AML-193 (cell line): ENCODE results near the gene KIF26B.
"Not testable (repeated sequence)": the region's sequence is repeated elsewhere in the genome, so short reads cannot be mapped to it uniquely, and the experiment has no call there.

ENCODE experiments used
- DNase-seq, 2 experiments: peaks; one replicate each; lab custom pipeline; 2025; lab: John Stamatoyannopoulos, UW

Gene KIF26B

DNA sequence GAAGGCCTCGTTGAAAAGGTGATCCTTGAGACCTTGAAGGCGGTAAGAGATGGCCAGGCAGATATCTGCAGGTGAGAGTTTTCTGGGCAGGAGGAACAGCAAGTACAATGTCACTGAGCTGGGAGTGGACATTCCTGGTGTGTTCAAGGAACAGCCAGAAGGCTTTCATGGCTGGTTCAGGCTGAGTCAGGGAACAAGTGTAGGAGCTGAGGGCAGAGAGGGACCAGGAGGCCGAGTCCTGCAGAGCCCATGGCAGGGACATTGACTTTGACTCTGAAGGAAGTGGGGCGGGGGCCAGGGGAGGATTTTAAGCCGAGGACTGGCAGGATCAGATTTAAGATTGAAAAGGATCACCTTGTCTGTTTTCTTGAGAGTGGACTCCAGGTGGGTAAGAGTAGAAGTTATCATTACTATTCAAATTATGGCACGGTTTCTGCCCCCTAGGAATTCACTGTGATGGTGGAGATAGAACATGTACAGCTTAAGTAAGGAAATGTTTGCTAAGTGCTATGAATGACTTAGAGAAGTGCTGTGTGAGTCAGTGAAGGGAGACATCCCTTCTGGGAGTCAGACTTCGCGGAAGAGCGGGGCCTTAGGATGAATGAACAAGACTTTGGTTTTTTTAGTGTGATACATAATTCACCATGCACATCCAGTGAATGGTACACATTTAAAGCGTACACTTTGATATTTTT lies 202.3 kb downstream of the KIF26B start:
- no peak for DNase-seq

DNA sequence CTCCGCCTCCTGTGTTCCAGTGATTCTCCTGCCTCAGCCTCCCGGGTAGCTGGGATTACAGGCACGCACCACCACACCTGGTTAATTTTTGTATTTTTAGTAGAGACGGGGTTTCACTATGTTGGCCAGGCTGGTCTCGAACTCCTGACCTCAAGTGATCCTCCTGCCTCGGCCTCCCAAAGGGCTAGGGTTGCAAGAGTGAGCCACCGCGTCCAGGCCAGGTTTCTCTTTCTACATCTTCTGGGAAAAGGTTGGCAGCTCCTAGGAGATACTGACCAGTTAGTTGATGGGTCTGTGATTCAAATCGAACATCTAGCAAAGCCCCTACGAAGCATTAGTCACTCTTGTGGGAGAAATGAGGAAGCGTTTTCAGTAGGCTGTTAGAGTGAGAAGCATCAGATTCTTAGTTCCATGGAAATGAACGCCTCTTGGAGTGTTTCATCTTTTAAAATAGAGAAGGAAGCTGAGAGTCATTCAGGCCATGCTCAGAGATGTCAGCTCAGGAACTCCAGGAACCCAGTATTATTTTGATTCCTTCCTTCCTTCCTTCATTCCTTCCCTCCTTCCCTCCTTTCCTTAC lies 204.4 kb downstream of the KIF26B start:
- DNase-seq: not testable (repeated sequence)

DNA sequence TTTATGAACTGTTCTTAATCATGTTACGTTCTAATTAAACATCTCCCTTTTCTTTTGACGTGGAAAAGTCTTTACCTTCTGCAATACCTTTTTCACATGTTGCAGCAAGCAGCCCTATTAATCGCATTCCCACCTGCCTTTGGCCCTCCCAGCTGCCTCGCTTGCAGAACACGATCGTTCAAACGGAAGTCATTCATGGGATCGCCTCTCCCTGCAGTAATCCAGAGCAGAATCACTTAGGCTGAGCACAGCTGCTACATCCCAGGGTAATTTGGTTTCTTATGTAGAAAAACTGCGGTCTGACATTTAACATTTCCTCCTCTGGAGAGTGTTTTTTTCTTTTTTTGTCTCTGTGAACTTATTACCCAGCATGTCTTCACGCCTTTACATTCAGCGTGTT lies 206.3 kb downstream of the KIF26B start:
- no peak for DNase-seq

DNA sequence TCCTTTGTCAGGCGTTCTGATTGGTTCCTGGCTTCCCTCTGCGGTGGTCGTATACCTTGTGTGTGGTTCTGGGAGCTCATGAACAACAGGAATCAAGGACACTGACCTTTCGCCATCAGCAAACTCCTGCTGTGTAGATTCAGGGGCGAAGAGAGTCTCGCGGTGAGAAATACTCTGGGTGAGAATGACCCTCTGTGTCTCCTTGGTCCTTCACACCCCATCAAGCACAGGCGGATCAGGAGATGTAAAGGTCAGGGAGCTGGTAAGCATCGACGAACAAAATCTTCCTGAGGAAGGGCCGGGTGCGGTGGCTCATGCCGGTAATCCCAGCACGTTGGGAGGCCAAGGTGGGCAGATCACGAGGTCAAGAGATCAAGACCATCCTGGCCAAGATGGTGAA lies 207.2 kb downstream of the KIF26B start:
- DNase-seq: no peak

DNA sequence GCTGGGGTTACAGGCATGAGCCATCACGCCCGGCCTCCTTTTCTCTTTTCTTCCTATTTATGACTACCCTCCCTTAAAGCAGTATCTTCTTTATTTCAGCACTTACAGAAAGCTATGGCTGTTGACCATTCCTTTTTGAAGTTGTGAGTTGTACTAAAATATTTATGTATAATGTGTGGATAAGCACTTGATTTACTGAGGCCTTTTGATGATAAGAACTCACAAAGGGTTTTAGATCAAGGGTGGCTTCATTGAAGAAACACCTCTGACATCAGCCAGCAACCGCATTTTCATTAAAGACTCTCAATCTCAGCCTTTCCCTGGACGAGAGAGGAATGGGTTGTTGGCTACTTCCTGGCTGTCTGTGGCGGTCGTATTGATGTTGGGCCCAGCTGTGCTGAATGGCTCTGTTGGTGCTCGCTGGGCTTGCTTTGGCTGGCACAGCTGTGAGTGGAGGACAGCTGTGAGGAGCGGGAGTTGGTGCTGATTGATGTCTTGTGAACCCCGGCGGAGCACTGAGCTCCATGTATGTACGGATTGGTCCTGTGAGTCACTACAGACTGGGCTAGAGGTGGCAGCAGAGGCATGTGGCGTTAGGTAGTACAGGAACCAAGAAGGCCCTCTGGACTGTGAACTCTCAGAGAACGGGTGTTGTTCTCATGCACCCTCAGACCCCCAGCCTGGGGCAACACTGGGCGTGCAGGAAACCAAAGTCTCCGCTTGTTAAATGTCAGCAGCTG lies 208.8 kb downstream of the KIF26B start:
- no peak for DNase-seq

DNA sequence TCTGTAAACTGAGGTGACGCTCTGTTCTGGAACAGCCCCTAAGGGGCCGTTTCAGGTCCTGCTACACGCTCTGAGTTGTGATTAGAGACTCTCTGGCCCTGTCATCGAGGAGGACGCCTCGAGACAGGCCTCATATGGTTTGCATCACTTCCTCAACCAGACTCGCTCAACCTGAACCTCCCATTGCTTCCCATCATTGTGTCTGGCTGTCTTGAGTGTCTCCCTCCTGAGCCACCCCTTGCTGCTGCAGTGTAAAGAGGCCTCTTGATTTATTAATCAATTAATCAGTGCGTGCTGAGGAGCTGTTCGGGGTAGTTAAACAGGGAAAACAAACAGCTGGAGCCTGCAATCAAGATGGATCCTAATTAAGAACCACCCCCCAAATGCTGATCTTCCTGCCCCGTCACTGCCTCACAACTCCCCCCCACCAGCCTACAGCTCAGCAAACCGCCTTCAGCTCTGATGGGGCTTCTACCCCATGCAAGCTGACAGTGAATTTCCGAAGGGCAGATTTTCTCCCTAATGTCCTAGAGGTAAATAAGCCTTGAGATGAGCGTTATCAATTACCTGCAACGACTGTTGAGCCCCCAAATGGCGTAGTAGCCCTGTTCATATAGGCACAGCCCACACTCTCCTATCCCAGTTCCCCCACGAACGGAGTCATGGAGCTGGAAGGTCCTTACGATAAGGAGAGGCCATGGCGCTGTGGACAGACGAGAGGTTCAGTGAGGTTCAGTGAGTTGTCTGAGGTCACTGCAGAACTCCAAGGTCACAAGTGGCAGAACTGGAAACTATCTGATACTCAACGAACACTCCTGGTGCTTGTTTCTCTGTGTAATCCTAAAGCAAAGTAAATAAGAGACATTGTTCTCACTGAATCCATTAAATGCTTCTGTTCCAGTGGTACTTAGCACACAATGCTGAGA lies 210.6 kb downstream of the KIF26B start:
- DNase-seq: no peak

DNA sequence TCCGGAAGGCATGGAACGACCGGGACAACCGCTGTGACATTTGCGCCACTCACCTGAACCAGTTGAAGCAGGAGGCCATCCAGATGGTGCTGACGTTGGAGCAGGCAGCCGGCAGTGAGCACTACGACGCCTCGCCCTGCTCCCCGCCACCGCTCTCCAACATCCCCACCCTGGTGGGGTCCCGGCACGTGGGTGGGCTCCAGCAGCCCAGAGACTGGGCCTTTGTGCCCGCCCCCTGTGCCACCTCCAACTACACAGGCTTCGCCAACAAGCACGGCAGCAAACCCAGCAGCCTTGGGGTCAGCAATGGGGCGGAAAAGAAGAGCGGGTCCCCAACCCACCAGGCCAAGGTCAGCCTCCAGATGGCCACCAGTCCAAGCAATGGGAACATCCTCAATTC lies 212.1 kb downstream of the KIF26B start:
- no peak for DNase-seq

DNA sequence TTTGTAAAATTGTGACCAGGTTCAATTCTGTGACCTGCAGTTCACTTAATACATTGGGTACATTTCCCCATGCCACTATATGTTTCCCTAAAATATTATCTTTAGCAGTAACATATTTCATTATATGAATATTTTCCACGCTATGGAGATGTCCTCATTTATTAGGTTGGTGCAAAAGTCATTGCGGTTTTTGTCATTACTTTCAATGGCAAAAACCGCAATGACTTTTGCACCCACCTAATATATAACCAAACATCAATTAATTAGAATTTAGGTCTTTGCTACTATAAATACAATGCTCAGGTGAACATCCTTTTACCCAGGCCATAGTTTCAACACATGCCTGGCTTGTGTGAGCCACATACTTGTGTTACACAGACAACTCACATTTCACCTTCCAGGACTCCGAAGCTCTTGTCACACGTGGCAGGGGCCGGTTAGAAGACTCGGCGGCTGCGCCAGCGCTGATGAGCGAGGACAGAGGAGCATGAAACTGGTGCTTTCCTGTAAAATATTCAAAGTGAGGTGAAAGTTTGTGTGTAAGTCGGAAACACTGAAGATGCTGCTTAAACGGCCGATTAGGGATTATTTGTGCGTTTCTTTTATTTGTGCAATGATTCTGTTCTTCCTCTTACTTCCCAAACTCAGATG lies 215.5 kb downstream of the KIF26B start:
- no peak for DNase-seq

DNA sequence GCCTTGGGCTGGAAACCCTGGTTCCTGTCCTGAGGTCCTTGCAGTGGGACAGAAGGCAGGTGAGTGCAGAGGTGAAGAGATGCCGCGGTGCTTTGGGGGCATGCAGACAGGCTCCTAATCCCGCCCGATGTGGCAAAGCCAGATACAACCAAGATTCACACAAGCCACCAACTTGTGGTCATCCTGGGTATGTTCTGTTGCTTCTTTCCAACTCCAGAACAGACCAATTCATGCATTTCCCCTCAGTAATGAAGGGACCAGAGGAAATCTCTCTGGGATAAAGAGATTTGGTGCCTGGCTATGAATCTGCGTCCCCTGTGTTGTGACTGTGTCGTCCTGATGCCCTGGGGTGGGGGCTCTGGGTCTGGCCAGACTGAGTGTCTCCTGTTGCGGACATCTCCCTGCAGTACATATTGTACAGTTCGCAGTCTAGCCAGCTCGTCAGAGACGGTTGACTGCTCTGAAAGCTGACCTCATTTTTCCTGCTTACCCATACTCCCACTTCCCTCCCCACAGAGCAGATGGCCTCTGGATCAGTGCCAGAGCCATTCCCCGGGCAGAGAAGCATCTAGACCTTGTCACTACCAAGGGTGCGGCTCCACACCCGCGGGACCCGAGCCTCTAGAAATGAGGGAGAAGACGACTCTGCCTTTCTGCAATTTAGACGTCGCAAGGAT lies 216.3 kb downstream of the KIF26B start:
- DNase-seq: no peak

DNA sequence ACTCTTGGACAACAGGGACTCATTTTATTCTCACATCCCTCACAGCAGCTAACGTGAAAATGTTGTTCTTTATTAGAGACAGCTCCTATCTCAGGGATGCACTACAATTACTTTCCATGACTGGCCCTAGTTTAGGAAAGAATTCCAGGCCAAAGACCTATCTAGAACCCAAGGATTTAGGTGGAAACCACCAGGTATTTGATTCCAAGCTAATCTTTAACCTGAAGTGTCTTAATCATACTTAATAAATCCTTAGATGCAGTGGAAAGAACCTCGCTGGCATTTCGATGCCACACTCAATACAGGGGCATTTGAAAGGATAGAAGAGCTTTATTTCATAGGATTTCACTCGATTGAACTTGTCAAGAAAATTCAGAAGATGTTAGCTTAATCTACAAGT lies 218.3 kb downstream of the KIF26B start:
- DNase-seq: no peak

DNA sequence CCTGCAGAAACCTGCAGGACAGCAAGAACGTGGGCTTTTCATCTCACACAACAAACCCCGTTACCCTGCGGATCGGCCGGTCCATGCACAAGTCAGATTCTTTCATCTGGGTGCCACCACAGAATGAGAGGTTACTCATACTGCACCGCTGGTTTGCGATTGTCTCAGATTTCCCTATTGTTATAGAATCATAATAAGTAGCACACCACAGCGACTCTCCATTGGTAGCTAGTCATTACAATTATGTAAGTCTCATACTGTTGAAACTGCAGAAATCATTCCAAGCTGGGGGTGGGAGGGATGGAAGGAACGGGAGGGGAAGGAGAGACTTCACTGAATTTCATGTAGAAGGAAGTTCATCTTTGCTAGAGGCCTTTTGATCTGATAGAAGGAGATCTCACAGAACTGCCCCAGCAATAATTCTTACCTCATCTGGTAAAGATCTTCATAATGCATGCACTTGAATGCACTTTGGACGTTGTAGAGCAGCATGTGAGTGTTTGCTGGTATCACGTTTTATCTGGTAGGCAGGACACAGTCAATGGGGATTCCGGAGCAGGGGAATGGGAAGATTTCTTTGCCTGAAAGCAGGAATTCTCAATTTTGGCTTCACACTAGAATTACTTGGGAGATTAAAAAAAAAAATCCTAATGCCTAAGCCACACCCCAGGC lies 221.1 kb downstream of the KIF26B start:
- DNase-seq: no peak

DNA sequence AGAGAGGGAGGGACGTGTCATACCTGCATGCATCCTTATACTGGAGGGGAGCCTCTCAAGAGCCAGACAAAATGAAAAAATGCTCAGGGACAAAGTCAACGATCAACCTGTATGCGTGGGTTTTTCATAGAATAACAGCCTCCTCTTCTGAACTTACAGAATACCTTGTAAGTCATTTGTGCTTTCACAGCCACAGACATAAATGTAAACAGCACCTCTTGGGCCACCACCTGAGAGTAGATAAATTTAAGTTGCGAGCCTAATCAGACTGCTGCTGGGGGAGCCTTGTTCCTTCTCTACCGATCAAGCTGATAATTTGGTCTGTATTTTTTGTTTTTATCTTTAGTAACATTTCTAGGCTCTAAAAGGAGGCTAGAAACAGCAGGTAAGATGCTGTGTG lies 223.1 kb downstream of the KIF26B start:
- DNase-seq: no peak

DNA sequence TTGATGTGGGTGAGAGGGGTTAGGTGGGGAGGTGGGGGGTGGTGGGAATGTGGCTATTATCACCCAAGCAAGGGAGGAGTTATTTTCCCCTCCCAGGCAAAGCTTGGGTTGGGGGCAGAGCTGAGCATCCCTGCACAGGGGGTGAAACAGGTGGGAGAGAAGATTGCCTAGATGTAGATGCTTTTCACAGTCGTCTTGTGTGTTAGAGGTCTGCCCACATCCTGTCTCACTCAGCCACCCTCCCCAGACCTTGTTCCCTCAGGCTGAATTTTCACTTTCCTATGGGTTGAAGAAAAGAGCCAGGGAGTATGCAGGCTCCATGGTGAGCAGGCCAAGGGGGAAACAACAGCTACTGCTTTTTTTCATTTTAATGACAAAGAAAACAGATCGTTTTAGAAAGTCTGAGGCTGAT lies 223.5 kb downstream of the KIF26B start:
- no peak for DNase-seq

DNA sequence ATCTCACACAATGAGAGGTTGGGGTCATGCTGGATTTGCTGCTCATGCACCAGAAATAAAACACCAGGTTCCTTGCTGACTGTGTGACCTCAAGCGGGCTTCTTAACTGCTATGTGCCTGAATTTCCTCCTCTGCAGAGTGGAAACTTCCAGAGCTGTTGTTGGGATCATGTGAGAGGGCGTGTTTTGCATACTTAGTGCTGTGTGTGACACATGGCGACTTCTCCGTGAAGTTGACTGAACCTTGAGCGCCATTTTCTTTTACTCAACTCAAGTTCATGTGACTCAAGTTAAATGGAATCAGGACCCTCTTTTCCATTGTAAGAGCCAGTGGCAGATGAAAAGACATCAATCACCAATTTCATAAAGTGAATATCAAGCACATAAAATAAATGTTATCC lies 224.0 kb downstream of the KIF26B start:
- no peak for DNase-seq

DNA sequence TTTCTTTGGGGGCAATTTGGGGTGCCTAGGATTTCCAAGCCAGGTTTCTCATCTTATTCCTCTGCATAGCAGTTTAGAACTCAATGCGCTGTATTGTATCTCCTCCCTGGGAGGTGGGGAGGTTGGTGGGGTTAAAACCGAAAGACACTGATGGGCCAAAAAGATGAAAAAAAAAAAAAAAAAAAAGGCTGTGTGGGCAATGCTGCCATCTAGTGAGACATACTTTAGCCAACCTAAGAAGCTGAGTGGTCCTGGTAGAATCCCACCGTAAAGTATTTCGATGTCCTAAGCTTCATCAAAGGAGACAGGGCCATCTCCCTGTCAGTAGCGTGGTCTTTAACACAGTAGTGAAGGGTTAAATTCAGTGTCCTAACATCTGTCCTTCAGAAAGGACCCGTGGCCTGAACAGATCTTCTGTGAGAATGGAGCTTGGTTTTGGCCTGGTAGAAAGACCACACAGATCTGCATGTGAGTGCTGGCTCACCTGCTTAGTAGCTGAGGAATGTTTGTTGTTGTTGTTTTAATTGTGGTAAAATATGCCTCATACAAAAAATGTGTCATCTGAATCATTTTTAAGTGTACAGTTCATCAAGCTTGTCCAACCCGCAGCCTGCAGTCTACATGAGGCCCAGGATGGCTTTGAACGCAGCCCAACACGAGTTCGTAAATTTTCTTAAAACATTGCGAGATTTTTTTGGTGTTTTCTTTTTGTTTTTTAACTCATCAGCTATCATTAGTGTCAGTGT lies 226.2 kb downstream of the KIF26B start:
- no peak for DNase-seq

DNA sequence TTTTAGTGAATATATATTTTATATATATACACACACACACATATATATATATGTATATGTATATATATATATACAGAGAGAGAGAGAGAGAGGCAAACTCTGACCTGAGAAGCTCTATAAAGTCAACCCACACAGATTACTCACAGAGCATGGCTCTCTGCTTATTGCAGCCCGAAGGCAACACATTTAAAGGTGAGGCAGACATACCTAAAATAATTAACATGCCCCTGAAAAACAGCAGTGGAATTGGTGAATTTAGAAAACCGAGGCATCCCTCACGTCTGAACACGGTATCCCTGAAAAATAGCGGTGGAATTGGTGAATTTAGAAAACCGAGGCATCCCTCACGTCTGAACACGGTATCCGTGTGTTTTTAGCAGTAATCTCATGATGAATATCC lies 228.2 kb downstream of the KIF26B start:
- no peak for DNase-seq

DNA sequence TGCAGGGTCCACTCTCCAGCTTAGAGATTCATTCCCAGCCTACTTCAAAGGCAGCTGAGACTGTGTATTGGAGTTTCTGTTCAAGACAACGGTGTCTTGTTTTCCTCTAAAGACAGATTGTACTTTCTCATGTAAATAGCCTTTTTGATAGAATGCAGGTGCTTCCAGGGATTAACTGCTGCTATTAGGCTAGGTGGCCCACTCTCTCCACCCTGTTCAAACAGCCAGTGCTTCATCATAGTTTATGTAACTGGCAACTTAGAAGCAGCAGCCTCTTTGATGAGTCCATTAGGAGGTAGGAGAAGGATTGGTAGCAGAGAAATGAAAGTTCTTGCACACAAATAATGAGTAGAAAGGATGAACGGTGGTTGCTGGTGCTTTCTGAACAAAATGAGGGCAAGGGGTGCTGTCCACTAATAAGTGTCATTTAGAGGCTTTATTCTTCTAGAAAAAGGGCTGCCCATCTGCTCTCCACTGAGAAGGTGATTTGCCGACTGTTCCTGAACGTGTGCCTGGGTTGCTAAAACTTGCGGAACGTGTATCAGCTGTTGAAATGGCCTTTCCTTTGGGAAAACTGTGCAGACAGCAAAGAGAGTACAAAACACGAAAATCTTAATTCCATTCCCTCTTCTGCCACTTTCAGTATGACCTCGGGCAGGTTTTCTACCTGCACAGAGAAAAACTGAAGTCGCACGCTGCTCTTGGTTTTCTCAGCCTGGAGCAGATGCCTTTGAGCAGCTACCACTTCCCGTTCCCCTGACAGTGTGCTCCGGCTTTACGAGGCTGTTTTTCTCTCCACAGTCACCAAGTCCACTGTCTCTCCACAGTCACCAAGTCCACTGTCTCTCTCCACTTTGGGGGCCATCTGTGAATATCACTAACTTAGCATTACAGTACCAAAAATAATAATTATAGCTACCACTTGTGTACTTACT lies 228.9 kb downstream of the KIF26B start:
- DNase-seq: no peak

DNA sequence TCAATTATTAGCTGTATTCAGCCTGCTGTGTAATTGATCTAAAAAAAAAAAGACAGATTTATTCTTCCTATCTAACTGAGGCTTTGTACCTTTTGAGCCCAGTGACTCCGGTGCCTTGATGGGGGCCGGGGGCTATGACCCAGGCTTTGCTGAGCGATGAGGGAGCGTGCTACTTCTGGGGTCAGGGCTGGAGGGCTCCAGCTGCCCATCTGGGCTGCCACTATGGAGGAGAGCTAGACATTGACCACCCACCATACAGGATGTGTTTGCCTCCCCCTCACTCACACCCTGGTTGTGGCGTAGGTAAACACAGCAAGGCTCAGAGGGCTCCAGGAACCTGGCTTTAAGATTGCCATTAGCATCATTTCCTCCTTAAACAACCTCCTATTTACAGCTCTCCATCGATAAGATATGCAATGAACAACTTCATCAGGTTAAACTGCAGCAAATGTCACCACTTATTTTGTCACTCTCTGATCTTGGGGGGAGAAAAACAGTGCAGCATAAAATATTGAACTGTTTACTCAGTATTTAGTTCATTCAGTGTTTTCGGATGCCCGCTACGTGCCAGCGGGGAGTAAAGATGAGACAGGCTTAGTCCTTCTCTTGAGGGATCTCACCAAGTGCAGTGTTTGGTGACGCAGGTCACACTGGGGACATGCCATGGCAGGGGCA lies 231.6 kb downstream of the KIF26B start:
- DNase-seq: no peak
